Mammary epithelial cell (primary cell): ENCODE data around the gene FZD10.

Experiments used
- EZH2 ChIP-seq: IDR thresholded peaks from 2 replicates; pipeline ENCODE4 v1.6.1; 2012; ENCODE audit warnings: low read length, inconsistent platforms, borderline replicate concordance
- TF ChIP-seq, protein P1 (sequence below), 2 donors: IDR thresholded peaks in 1 of 2; conservative IDR thresholded peaks in 1 of 2; 2 replicates each; pipeline ENCODE4 v1.5.1; 2011 to 2012; ENCODE audit warnings: inconsistent platforms in 2 of 2, low read length in 2 of 2, mild to moderate bottlenecking in 2 of 2, control low read depth in 1 of 2, low read depth in 1 of 2; ENCODE audit not compliant: insufficient read depth in 1 of 2; ENCODE audit errors: extremely low read depth in 1 of 2

DNA sequence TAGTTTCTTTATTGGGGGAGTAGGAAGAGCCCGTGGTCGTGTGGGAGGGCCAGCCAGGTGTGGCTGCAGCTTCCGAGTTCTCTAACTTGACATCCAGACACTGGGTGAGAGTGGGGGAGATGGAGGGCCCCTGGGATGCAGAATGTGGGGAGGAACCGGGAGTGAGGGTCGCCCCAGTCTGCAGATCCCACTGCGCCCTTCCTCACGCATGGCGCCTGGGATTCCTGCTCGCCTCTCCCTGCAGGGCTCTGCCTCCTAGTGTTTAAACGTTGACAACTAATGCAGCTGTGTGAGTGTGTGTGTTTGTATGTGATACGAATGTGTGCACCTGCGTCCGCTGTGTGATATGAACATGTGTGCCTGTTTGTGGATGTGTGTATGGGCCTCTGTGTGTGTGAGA lies 34.6 kb downstream of the FZD10 start:
- TF ChIP-seq EZH2 = no peak
- TF ChIP-seq, protein P1, sequence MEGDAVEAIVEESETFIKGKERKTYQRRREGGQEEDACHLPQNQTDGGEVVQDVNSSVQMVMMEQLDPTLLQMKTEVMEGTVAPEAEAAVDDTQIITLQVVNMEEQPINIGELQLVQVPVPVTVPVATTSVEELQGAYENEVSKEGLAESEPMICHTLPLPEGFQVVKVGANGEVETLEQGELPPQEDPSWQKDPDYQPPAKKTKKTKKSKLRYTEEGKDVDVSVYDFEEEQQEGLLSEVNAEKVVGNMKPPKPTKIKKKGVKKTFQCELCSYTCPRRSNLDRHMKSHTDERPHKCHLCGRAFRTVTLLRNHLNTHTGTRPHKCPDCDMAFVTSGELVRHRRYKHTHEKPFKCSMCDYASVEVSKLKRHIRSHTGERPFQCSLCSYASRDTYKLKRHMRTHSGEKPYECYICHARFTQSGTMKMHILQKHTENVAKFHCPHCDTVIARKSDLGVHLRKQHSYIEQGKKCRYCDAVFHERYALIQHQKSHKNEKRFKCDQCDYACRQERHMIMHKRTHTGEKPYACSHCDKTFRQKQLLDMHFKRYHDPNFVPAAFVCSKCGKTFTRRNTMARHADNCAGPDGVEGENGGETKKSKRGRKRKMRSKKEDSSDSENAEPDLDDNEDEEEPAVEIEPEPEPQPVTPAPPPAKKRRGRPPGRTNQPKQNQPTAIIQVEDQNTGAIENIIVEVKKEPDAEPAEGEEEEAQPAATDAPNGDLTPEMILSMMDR (conservative IDR thresholded peaks at IDR 0.05 in 1 of 2, IDR thresholded peaks at IDR 0.05 in 1 of 2; ENCODE audit: extremely low read depth in 1 of 2, insufficient read depth in 1 of 2, low read depth in 1 of 2, low read length in 2 of 2) = no peak
